ENCODE results near the gene WASF1.

Gene WASF1

GRCh38 chr6:110179406-110180227 lies at the start of gene WASF1:
TSS of gene WASF1 (minus strand) at chr6:110179670. CDS start at chr6:110127601, 52,069 bp downstream.
- DNase-seq = peak; percentile 94

GRCh38 chr6:110226261-110226660 lies 46.8 kb upstream of the WASF1 start:
- no peak for DNase-seq

- no peak for DNase-seq
Observed at GRCh38 chr6:110221738-110222137, 42.3 kb upstream of the WASF1 start.

GRCh38 chr6:110217266-110217665 lies 37.8 kb upstream of the WASF1 start:
- no peak for DNase-seq

GRCh38 chr6:110216140-110216539 lies 36.7 kb upstream of the WASF1 start:
- DNase-seq = no peak

GRCh38 chr6:110214338-110214737 lies 34.9 kb upstream of the WASF1 start:
- DNase-seq = no peak

GRCh38 chr6:110211753-110212152 lies 32.3 kb upstream of the WASF1 start:
- DNase-seq = no peak

- DNase-seq = no peak
Observed at GRCh38 chr6:110207652-110208051, 28.2 kb upstream of the WASF1 start.

GRCh38 chr6:110201151-110201884 lies 21.8 kb upstream of the WASF1 start:
- no peak for DNase-seq

GRCh38 chr6:110198561-110198960 lies 19.1 kb upstream of the WASF1 start:
- no peak for DNase-seq

GRCh38 chr6:110196874-110197273 lies 17.4 kb upstream of the WASF1 start:
- DNase-seq = no peak

GRCh38 chr6:110195639-110196038 lies 16.2 kb upstream of the WASF1 start:
- no peak for DNase-seq

- DNase-seq = no peak
Observed at GRCh38 chr6:110191477-110191876, 12.0 kb upstream of the WASF1 start.

- no peak for DNase-seq
Observed at GRCh38 chr6:110190726-110191125, 11.3 kb upstream of the WASF1 start.

GRCh38 chr6:110188791-110189190 lies 9.3 kb upstream of the WASF1 start:
- DNase-seq = no peak

- no peak for DNase-seq
Observed at GRCh38 chr6:110185879-110186278, 6.4 kb upstream of the WASF1 start.

- no peak for DNase-seq
Observed at GRCh38 chr6:110183292-110183885, 3.9 kb upstream of the WASF1 start.

- peak; percentile 0 for DNase-seq
Observed at GRCh38 chr6:110181131-110182030, 1.9 kb upstream of the WASF1 start.

- DNase-seq = peak; percentile 30
Observed at GRCh38 chr6:110180228-110181008, 948 bp upstream of the WASF1 start, which contains the start of gene CDC40. TSS of gene CDC40 (plus strand) at chr6:110180427. CDS start at chr6:110180445, 18 bp downstream.

GRCh38 chr6:110178626-110179405 lies 654 bp downstream of the WASF1 start:
- peak; percentile 70 for DNase-seq
